Stimulated activated CD8-positive, alpha-beta memory T cell treated with anti-CD3 and anti-CD28 coated beads, Interleukin-7, amount 100 ng/mL, for 1 hour (primary cell): Measurements from ENCODE around the gene GPC1.
"Not testable (repeated sequence)": the region's sequence is repeated elsewhere in the genome, so short reads cannot be mapped to it uniquely, and the experiment has no call there.

ENCODE experiments used
- DNase-seq, 2 donors: peaks; one replicate each; pipeline ENCODE4 v3.0.0-alpha.2; 2020; ENCODE audit warnings: low read depth in 2 of 2

GPC1 gene, protein sequence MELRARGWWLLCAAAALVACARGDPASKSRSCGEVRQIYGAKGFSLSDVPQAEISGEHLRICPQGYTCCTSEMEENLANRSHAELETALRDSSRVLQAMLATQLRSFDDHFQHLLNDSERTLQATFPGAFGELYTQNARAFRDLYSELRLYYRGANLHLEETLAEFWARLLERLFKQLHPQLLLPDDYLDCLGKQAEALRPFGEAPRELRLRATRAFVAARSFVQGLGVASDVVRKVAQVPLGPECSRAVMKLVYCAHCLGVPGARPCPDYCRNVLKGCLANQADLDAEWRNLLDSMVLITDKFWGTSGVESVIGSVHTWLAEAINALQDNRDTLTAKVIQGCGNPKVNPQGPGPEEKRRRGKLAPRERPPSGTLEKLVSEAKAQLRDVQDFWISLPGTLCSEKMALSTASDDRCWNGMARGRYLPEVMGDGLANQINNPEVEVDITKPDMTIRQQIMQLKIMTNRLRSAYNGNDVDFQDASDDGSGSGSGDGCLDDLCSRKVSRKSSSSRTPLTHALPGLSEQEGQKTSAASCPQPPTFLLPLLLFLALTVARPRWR

DNA sequence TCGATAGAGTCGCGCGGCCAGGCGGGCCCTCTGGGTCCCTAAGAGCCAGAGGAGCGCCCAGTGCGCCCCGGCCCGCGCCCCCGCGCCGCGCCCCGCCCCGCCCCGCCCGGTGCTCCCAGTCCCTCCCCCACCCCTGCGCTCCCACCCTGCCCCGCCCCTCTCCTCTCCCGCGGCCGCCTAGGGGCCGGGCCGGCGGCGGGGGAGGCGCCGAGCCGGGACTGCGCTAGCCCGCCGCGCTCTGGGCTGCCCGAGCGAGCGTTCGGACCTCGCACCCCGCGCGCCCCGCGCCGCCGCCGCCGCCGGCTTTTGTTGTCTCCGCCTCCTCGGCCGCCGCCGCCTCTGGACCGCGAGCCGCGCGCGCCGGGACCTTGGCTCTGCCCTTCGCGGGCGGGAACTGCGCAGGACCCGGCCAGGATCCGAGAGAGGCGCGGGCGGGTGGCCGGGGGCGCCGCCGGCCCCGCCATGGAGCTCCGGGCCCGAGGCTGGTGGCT, at the start of gene GPC1:
Gene GPC1 (plus strand): TSS at position 207 of the 491 bp plus-strand sequence. CDS start 256 bp downstream, at position 463.
- DNase-seq, result peak in 1 of 2 donors; percentile 25

DNA sequence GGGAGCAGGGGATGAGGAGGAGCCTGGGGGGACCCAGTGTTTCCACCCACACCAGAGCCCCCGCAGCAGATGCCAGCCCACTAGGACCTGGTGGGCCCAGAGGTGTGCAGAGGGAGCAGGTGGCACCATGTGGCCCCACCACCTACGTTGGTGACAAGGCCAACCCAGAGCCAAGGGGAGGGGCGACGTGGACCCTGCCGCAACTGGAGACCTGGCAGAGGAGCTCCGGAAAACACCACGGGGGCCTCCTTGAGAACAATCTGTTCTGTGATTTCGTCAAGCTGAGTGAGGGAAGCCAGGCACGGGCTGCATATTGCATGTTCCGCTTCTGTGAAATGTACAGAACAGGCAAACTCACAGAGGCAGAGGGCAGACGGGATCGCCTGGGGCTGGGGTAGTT, 49.1 kb upstream of the GPC1 start:
- DNase-seq, result no peak

DNA sequence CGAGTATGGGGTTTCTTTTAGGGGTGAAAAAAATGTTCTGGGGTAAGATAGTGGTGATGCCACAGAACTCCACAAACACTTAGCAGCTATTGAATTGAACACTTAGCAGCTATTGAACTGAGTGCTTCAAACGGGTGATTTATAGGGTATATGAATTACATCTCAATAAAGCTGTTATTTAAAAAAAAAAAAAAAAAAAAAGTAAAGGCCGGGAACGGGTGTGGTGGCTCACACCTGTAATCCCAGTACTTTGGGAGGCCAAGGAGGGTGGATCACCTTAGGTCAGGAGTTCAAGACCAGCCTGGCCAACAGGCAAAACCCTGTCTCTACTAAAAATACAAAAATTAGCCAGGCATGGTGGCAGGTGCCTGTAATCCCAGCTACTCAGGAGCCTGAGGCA, 48.7 kb upstream of the GPC1 start:
- not testable (repeated sequence) for DNase-seq

DNA sequence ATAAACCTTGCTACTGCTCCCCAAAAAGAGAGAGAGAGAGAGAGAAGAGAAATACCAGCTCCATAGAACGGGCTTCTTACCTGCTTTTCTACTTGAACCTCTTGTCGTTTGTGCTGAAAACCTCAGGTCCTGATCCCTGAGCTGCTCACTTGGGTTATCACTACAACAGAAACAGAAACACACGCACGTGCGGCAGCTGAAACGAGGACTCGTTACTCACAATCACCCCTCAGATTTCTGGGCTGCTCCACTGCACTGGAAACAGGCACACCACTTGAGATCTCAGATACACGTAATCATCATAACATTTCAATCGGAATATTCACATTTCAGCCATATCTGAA, 48.2 kb upstream of the GPC1 start:
- DNase-seq, result no peak

DNA sequence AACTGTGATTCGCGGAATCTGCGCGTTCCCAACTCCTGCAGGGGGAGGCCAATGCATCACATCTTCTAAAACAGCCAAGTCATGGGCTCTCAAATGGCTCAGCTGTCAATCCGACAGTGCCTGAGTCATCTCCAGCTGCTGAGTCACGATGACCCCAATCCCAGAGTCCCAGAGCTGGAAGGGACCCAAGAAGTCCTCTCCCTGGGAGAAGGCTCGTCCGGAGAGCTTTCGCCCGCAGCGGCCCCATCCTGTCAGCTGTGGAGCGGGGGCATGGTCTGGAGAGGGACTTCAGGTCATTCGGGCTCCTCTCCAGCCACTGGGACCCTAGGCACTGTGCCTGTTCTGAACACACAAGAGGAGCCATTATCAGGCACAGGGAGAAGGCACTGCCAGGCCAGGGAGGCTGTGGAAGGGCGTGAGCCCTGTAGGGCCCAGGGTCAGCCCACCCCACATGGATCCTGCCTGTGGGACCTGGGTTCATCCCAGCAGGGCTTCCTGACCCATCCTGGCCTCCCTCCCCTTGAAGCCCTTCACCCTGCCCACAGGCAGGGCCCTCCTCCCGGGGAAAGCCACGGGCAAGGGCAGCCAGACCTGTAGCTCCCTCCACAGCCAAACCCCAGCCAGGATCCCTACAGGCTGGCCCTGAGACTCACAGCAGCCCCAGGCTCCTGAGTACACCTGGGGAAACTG, 47.6 kb upstream of the GPC1 start:
- no peak for DNase-seq

DNA sequence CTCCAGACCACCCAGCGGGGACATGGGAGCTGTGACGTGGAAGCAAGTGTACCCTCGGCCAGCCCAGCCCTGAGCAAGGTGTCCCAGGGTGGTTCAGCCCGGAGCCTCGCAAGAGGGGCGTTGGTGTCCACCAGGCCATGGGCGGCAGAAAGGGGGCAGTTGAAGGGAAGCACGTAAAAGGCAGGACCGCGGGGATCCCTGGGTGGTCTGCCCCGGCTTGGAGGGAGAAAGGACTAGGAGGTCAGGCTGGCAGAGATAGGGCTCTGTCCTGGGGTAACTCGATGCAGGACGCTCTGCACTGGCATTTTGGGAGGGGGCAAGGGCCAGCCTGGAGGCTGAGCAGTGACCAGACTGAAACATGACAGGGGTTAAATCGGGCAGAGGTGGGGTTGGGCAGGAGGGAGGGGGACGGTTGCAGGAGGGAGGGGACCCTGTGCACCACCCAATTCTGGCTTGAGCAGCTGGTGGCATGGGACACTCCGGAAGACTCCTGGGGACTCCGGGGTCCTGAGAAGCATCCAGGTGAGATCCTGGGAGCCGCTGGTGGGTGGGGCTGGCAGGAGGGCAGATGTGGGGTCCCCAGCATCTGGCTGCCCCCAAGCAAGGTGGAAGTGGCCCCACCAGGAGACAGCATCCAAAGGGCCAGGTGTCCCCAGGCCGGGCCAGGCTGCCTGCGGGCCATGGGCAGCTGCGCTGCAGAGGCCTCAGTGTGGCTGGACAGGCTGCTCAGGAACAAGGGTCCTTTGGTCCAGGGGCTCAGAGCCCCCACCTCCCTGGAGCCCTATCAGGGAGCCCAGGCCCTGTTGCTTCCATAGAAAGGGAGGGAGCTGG, 46.8 kb upstream of the GPC1 start:
- no peak for DNase-seq

DNA sequence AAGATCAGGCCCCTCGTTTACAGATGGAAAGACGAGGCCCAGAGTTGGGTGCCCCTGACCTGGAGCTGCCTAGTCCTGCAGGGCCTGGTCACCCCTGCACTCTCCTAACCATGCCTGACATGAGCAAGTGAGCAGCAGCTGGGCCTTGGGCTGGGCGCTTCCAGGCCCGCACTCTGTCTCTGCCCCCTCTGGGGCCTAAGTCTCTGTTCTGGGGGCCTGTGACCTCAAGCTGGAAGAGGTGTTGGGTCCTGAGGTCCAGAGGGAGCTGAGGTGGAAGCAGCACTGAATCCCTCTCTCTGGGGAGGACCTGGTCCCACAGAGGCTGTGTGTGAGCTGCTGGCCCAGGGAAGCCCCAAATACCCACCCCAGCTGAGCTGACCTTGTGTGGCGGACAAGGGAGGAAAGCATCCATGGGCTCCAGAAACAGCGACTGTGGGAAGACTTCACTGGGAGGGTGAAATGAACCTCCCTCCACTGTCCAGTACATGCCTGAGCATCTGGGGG, 46.1 kb upstream of the GPC1 start:
- DNase-seq, result no peak

DNA sequence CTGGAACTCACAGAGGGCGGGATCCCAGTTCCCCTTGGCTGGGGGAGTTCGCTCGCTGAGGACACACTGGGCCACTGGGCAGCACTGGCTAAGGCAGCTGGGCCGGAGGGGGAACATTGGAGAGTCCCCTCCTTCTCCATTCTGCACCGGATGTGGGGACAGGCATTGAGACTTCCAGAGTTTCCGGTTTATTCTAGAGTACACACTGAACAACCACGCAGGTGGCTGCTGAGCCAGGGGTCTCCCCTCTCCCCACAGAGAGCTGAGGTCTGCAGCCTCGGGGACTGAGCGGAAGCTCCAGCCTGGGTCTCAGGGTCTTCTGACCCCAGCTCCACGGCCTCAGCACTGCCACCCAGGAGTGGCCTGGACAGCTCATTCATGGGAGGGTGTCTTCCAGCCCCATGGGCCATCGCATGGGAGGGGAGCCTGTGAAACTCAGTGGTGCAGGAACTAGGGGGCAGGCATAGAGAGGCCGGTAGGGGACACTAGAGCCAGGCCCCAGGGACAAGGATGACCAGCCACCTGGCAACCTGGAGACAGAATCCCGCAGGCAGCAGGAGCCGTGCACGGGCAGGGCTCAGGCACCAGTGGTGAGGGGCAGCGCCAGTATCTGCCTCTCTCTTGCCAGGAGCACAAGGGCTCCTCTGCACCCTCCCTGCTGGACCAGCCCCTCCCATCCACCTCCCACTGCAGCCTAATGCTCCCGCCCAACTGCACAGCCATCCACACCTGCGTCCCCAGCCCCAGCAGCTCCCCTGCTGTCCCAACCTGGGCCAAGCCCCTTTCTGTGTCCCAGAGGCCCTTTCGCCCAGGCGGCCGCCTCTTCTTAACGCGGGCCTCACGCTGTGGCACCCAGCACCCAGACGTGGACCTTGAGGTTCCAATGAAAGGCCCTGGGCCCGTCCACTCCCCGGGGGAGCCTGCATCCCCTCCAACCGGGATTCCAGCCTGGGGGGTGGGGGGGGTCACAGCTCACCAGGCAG, 45.1 kb upstream of the GPC1 start:
- no peak for DNase-seq

DNA sequence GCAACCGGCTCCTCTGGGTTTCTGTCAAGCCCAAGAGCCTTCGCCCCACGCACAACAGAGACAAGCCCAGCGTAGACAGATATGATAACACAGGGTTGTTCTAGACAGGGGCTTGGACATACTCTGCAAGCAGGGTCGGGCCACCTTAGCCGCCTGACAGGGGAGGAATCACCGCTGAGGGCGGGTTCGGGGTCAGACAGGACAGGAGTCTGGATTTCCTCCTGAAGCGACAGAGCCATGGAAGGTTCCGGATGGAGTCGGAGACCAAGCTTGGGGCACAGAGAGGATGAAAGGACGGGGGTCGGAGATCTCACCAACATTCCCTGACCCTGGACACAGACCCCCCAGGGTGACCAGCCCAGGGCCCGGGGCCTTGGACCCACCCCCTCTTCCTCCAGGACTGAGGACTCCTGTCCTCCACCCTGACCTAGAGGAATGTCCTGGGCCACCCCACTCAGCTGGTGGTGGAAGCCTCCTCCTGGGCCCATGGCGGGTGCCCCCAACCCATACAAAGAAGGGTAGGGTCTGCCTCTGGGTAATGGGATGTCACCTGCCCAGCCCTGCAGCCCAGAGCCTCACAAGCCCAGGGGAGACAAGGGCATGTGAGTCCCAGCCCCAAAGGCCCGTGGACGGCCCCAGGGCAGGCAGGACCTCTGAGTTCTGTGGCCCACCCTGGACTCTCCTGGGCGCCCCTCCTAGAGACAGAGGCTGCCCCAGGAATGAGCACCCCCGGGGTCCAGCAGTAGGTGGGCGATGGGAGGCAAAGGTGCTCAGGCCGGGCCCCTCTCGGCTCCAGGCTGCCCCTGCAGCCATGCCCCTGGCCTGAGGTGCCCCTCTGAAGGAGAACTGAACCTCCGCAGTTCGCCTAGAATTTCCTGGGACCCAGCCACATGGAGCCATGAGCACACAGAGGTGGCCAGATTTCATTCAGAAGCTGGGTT, 44.1 kb upstream of the GPC1 start:
- no peak for DNase-seq

DNA sequence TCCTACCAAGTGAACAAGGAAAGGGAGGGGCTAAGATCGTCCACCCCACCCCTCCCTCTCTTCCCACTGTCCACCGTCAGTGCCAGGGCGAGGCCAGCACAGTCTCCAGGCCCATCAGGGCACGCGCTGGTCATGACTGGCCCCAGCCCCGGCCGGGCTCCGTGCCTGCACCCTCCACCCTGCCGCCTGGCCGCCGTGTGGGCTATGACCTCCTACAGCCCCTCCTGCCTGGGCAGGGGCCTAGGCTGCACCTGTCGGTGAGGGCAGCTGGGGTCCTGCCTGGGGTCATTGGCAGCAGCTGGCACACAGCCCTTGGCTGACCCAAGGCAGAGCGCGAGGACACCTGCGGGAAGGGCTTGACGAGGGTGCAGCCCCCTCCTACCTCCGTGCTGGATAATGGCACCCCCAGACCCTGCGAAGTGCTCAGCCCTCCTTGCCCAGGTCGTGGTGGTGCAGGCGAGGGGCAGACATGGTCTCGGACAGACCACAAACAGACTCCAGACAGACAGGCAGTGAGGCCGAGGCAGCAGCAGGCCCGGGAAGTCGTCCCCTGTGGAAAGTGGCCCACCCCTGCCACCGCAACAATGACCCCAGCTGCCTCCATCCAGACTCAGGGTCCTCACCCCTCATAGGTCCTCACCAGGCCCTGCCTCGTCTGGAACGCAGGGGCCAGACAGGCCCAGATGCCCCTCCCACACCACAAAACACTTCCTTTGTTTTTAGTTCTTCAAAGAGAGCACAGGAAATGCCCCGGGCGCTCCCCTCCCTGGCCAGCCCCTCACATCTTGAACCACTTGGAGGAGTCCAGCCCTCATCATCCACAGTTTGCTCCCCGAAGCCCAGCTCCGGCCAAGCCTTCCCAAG, 43.1 kb upstream of the GPC1 start:
- no peak for DNase-seq

DNA sequence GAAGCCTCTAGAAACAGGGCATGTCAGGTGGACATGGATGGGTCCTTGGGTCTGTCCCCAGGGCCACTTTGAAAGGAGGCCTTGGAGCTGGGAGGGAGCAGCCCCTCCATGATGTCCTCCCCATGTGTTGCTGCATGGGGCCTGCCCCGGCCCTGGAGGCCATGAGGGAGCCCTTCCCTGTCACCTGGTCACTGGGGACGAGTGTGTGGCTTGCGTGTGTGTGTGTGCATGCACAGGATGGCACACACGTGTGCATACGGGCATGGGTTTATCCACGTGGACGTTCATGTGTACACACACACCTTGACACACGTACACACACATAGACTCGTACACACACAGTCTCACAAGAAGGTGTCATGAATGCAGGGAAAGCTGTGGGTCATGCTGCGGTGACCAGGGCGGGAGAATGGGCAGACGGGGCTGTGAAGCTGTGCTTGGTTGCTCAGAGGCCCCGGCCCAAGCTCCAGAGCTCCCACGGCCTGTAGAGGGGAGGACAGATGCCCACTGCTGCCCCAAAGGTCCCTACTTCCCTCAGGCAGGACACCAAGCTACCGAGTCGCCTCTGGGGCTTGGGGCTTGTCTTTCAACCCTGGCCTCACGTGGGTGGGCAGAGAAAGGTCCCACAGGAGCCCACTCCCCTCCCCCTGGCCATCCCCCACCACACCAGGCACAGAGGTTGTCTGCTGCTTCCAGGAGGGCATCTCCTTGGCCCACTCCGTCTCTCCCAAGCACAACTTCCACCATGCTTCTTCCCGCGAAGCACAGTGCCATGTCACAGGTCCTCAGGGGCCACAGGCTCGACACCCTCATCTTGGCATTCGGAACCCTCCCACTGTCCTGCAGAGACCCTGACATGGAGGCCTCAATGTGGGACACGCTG, 42.3 kb upstream of the GPC1 start:
- no peak for DNase-seq

DNA sequence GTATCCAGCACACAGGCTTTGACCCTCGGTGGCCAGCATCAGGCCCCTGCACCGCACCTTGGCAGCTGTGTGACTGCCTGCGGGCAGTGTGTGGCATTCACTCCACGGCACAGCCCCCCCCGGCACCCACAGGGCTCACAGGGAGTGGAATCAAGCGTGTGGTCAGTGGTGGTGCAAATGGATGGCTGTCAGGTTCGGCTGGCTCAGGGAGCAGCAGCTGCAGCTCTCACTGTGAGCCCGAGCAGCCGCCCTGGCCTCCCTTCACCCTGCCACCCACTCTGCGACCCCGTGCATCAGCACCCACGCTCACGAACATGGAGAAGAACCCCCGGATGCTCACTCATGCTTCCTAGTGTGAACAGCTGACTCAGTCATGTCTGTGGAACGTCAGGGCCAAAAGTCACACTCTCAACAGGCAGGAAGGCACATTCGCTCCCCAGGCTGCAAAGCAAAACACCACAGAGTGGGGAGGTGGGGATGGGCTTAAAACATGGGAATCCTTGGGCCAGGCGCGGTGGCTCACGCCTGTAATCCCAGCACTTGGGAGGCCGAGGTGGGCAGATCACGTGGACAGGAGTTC, 41.5 kb upstream of the GPC1 start:
- DNase-seq, result no peak

DNA sequence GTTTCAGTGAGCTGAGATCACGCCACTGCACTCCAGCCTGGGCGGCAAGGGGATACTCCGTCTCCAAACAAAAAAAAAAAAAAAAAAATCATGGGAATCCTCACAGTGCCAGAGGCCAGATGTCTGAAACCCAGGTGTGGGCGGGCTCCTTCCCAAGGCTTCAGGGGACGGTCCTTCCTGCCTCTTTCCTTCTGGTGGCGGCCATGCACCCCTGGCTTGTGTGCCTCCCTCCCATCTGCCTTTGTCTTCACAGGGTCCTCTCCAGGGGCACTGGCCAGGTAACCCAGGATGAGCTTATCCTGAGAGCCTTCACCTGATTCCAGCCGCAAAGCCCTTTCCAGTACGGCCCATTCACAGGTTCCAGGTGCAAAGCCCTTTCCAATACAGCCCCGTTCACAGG, 40.9 kb upstream of the GPC1 start:
- no peak for DNase-seq

DNA sequence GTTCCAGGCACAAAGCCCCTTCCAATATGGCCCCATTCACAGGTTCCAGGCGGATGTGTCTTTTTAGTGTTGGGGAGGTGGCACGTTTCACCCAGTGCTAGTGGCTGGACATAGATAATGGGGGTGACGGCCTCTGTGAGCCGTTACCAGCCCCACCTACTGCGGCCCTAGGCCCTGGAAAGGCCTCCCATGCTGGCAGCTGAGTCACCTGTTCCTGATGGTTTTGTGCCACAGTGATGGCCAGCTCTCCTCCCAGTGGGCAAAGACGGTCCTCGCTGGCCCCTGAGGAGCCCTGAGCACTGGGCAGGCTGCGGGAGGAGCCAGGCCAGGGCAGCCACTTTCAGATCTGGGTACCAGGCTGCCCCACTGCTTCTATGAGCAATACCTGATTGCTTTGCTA, 40.0 kb upstream of the GPC1 start:
- no peak for DNase-seq

DNA sequence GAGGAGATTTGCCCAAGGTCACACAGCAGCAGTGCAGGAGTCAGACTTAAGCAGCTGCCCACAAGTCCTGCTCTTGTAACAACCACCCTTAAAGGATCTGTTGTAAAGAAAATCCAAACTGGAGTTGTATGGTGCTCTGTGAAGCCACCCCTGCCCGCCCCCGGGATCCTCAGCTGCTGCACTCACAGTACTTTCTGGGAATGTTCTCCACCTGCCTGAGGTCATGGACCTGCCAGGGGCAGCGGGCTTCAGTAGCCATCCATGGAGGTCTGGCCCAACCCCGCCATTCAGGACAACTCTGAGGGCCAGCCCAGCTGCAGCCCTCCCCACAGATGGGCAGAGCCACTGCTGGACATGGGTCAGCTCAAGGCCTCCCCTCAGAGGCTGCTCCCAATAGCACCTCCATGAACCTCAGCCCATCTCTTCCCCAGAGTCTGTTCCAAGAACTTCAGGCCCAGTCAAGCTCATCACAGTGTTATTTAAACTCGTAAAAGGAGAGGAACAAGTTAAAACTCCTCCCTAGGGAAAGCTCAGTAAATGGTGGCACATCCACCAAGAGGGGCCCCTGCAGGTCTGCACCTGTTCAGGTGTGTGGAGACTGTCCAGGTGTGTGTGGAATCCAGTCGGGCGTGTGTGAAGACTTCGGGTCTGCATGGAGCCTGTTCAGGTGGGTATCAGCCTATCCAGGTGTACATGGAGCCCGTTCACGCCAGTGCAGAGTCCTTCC, 39.4 kb upstream of the GPC1 start:
- DNase-seq, result no peak
